SK-N-SH treated with all-trans-retinoic acid at 6 μM for 48 hours (cell line): ENCODE measurements around the gene DHDH.

Source experiments
- CREB5 ChIP-seq: fragments of 250-450 bp; sonication (Bioruptor Pico); IDR thresholded peaks from 2 replicates; pipeline ENCODE4 v1.5.1; 2020; ENCODE audit warnings: low read depth, mild to moderate bottlenecking, moderate library complexity
- GLIS3 ChIP-seq: fragments of 250-450 bp; sonication (Bioruptor Pico); IDR thresholded peaks from 2 replicates; pipeline ENCODE4 v1.5.0; 2020; ENCODE audit warnings: mild to moderate bottlenecking, moderate library complexity
- TCF4 ChIP-seq: fragments of 250-450 bp; sonication (Bioruptor Pico); IDR thresholded peaks from 2 replicates; pipeline ENCODE4 v1.8.0; 2021; ENCODE audit warnings: mild to moderate bottlenecking, moderate library complexity, borderline replicate concordance

GRCh38 chr19:48950830-48951519, 17.5 kb downstream of the DHDH start:
- TF ChIP-seq CREB5 (CRISPR knock-in tag): no peak
- no peak for TF ChIP-seq TCF4 (CRISPR knock-in tag)
- TF ChIP-seq GLIS3 (CRISPR knock-in tag): no peak
